ENCODE results near the gene DELE1.

DELE1 gene

DNA sequence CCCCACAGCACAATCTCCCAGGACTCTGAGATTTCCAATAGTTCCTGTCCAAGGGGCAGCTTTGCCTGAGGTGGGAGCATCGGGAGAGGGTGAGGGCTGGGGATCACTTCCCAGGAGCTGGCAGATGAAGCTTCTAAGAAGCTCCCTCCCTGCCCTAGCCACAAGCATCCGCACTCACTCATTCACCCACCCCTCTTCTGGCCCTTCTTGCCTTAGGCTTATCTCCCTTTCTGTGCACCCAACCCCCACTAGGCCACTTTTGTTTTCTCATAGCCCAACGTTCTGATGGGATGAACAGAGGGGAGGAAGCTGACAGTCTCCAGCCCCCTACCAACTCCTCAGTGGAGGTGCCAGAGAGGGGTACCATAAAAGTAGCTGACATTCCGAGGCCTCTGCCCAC, 41.8 kb upstream of the DELE1 start:
- TF ChIP-seq, protein P1, sequence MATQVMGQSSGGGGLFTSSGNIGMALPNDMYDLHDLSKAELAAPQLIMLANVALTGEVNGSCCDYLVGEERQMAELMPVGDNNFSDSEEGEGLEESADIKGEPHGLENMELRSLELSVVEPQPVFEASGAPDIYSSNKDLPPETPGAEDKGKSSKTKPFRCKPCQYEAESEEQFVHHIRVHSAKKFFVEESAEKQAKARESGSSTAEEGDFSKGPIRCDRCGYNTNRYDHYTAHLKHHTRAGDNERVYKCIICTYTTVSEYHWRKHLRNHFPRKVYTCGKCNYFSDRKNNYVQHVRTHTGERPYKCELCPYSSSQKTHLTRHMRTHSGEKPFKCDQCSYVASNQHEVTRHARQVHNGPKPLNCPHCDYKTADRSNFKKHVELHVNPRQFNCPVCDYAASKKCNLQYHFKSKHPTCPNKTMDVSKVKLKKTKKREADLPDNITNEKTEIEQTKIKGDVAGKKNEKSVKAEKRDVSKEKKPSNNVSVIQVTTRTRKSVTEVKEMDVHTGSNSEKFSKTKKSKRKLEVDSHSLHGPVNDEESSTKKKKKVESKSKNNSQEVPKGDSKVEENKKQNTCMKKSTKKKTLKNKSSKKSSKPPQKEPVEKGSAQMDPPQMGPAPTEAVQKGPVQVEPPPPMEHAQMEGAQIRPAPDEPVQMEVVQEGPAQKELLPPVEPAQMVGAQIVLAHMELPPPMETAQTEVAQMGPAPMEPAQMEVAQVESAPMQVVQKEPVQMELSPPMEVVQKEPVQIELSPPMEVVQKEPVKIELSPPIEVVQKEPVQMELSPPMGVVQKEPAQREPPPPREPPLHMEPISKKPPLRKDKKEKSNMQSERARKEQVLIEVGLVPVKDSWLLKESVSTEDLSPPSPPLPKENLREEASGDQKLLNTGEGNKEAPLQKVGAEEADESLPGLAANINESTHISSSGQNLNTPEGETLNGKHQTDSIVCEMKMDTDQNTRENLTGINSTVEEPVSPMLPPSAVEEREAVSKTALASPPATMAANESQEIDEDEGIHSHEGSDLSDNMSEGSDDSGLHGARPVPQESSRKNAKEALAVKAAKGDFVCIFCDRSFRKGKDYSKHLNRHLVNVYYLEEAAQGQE (IDR thresholded peaks at IDR 0.05; ENCODE audit: insufficient read depth in 1 of 2, low read depth in 2 of 2, low read length in 2 of 2) = no peak
- no peak for TF ChIP-seq FOXP2 (optimal IDR thresholded peaks at IDR 0.05; ENCODE audit: borderline replicate concordance, extremely low read depth, extremely low read length, insufficient read depth)
- TF ChIP-seq POLR2AphosphoS5 (IDR thresholded peaks at IDR 0.05; ENCODE audit: low read depth, low read length) = no peak
- TF ChIP-seq TAF1 (IDR thresholded peaks at IDR 0.05; ENCODE audit: borderline replicate concordance, insufficient read depth, low read length) = no peak
- no peak for TF ChIP-seq SIN3A (IDR thresholded peaks at IDR 0.05; ENCODE audit: borderline replicate concordance, insufficient read depth, low read length)

DNA sequence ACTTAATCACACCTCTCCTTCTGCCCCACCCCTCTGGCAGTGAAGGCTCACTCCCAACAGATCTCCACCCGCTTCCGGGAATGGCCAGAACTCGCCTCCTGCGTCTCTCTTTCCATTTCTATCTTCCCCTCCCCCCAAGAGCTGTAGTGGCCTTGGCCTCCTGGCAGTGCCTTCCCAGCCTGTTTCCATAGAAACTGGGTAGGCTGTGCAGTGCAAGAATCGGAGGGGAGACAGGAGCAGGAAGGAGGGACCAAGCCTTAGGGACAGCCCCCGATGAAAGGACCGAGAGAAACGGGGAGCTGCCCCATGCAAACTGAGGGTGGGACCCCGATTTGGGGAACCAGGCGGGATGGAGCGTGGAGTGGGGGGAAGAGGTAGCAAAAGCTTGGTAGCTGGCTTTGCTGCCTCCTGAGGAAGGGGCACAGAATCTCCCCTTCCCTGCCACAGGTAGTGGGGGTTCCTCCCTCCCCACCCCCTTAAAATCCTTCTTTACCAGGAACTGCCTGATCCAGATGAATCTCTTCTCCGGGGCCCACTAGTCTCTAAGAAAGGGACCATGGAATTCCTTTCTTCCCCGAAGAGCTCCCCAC, 41.0 kb upstream of the DELE1 start:
- TF ChIP-seq, protein P1 (IDR thresholded peaks at IDR 0.05; ENCODE audit: insufficient read depth in 1 of 2, low read depth in 2 of 2, low read length in 2 of 2) = no peak; a peak in 1 of 4 replicates
- TF ChIP-seq SIN3A (IDR thresholded peaks at IDR 0.05; ENCODE audit: borderline replicate concordance, insufficient read depth, low read length) = no peak
- no peak for TF ChIP-seq TAF1 (IDR thresholded peaks at IDR 0.05; ENCODE audit: borderline replicate concordance, insufficient read depth, low read length)
- no peak for TF ChIP-seq POLR2AphosphoS5 (IDR thresholded peaks at IDR 0.05; ENCODE audit: low read depth, low read length)
- TF ChIP-seq FOXP2 (optimal IDR thresholded peaks at IDR 0.05; ENCODE audit: borderline replicate concordance, extremely low read depth, extremely low read length, insufficient read depth) = no peak

DNA sequence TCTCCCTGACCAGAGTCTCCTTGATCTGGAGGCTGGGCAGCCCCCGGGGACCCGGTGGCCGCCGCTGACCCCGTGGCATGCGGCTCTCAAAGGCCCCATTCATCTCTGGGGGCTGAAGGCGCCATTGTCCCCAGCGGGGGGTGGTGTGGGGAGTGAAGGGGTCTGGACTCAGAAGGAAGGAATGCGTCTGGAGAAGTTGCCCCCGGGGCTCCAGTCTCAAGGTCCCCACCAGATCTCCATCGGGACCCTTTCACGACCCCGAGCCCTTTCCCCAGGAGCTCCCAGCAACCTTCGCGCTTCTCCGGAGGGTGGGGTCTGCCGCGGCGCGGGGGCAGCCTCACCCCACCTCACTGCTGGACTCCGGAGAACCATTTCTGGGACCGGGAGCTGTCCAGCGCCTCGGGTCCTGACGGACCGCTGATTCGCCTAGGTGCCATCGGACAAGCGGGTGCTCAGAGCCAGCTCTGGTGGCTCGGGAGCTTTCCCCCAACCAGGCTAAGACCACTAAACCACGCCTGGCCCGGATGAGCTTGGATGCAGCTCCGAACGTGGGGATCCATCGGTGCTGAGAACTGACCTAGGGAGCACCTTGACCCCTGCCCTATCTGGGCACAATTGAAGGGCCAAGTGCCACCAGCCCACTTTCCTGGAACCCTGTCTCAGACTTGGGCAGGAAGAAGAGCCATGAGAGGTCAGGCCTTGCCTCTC, 40.3 kb upstream of the DELE1 start:
- TF ChIP-seq POLR2AphosphoS5 (IDR thresholded peaks at IDR 0.05; ENCODE audit: low read depth, low read length) (no peak), SIN3A (IDR thresholded peaks at IDR 0.05; ENCODE audit: borderline replicate concordance, insufficient read depth, low read length) (no peak), FOXP2 (optimal IDR thresholded peaks at IDR 0.05; ENCODE audit: borderline replicate concordance, extremely low read depth, extremely low read length, insufficient read depth) (no peak), TAF1 (IDR thresholded peaks at IDR 0.05; ENCODE audit: borderline replicate concordance, insufficient read depth, low read length) (no peak)
- TF ChIP-seq, protein P1 (IDR thresholded peaks at IDR 0.05; ENCODE audit: insufficient read depth in 1 of 2, low read depth in 2 of 2, low read length in 2 of 2) = peak; percentile 92 to 95

DNA sequence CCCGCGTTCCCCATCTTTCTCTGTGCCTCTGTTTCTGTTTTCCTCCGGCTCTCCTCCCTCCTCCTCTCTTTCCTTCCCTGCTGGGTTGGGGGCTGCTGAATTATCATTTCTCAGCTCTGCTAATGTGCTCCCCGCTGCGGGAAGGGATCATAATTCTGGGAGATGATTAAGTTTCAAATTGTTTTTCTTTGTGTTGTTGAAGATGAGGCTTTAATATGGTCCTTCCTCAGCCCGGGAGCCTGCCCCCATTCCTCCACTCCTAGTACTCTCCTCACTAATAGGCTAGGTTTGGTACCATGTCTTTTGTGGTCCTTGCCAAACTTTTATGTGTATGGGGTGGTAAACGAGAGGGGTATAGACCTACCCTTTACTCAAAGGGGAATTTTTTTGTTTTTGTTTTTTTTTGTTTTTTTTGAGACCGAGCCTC, 39.8 kb upstream of the DELE1 start:
- TF ChIP-seq POLR2AphosphoS5 (IDR thresholded peaks at IDR 0.05; ENCODE audit: low read depth, low read length) = no peak
- no peak for TF ChIP-seq SIN3A (IDR thresholded peaks at IDR 0.05; ENCODE audit: borderline replicate concordance, insufficient read depth, low read length)
- TF ChIP-seq FOXP2 (optimal IDR thresholded peaks at IDR 0.05; ENCODE audit: borderline replicate concordance, extremely low read depth, extremely low read length, insufficient read depth) = no peak
- TF ChIP-seq, protein P1 (IDR thresholded peaks at IDR 0.05; ENCODE audit: insufficient read depth in 1 of 2, low read depth in 2 of 2, low read length in 2 of 2) = no peak
- no peak for TF ChIP-seq TAF1 (IDR thresholded peaks at IDR 0.05; ENCODE audit: borderline replicate concordance, insufficient read depth, low read length)

Measured in PFSK-1 (cell line).